ENCODE results near the gene TMEM233.

DNA sequence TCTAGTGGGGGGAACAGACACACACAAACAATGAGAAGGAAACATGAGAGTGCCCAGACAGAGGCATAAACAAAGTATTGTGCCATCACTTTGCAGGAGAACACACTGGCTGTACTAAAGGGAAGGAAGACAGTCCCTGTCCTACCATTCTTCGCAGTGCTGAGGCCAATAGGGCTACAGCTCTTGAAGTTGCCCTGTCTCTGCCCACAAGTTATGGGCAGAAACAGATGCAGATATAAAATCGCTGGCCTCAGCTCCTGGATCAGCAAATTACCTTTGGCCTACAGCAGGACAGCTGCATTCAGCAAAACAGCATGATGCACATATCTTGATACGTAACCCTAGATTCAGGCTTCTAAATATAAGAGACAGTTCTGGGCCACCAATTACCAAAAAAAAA lies 51.4 kb downstream of the TMEM233 start:
- TF ChIP-seq POLR2A (IDR thresholded peaks at IDR 0.05) (no peak), EP300 (IDR thresholded peaks at IDR 0.05) (no peak)
- TF ChIP-seq, protein P1, sequence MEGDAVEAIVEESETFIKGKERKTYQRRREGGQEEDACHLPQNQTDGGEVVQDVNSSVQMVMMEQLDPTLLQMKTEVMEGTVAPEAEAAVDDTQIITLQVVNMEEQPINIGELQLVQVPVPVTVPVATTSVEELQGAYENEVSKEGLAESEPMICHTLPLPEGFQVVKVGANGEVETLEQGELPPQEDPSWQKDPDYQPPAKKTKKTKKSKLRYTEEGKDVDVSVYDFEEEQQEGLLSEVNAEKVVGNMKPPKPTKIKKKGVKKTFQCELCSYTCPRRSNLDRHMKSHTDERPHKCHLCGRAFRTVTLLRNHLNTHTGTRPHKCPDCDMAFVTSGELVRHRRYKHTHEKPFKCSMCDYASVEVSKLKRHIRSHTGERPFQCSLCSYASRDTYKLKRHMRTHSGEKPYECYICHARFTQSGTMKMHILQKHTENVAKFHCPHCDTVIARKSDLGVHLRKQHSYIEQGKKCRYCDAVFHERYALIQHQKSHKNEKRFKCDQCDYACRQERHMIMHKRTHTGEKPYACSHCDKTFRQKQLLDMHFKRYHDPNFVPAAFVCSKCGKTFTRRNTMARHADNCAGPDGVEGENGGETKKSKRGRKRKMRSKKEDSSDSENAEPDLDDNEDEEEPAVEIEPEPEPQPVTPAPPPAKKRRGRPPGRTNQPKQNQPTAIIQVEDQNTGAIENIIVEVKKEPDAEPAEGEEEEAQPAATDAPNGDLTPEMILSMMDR (IDR thresholded peaks at IDR 0.05), result no peak

All from suprapubic skin (tissue), 3 donors.